SH-SY5Y (cell line): ENCODE measurements around the gene MED13L.

Source experiments
- GATA2 ChIP-seq: IDR thresholded peaks from 2 replicates; pipeline ENCODE4 v1.6.1; 2011; ENCODE audit warnings: mild to moderate bottlenecking, low read depth, low read length
- GATA3 ChIP-seq: IDR thresholded peaks from 2 replicates; pipeline ENCODE4 v1.6.1; 2011; ENCODE audit warnings: low read depth, mild to moderate bottlenecking, low read length, moderate library complexity

DNA sequence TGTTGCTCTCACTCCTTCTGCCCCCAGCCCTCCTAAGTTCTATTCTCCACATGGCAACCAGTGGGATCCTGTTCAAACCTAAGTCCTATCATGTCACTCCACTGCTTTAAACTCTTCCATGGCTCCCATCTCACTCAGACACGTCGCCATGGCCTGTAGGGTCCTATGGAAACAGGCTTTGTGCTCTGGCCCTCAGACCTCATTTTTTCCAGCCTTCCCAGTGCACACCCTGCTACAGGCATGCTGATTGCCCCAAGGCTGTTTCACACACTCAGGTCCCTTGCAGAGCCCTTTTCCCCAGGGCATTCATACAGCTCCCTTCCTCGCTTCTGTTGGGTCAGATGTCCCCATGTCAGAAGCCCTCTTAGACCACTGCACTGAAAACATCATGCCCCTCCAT is 11.2 kb upstream of the MED13L start:
- TF ChIP-seq GATA2 (no peak), GATA3 (no peak)
